NCI-H128 (cell line): ENCODE measurements around the gene HDAC7.

Experiments
- DNase-seq: peaks from one replicate; lab custom pipeline; 2025; ENCODE audit not compliant: unreplicated experiment; lab: John Stamatoyannopoulos, UW

The HDAC7 gene

GRCh38 chr12:47768323-47768811, 51.3 kb downstream of the HDAC7 start:
- DNase-seq: no peak

DNA sequence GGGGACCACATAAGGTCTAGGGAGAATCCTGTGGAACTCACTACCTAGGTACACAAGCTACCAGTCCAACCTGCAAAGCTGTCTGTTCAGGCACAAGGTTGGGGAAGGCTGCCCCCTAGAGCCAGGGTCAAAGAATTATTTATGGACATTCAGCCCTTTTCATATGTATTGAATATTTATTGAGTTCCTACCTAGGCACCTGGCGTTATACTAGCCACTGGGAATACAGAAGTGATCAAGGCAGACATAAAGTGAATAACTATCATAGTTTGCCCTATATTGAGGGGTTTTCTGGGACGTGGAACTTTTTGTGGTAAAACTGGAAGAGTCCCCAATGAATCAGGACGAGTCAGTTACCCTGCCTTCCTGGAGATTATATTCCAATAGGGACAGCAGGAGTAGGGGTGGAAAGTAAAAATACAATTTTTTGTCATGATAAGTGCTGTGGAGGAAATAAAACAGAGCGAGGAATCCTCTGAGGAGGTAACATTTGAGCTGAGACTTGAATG, 52.4 kb downstream of the HDAC7 start:
- no peak for DNase-seq

DNA sequence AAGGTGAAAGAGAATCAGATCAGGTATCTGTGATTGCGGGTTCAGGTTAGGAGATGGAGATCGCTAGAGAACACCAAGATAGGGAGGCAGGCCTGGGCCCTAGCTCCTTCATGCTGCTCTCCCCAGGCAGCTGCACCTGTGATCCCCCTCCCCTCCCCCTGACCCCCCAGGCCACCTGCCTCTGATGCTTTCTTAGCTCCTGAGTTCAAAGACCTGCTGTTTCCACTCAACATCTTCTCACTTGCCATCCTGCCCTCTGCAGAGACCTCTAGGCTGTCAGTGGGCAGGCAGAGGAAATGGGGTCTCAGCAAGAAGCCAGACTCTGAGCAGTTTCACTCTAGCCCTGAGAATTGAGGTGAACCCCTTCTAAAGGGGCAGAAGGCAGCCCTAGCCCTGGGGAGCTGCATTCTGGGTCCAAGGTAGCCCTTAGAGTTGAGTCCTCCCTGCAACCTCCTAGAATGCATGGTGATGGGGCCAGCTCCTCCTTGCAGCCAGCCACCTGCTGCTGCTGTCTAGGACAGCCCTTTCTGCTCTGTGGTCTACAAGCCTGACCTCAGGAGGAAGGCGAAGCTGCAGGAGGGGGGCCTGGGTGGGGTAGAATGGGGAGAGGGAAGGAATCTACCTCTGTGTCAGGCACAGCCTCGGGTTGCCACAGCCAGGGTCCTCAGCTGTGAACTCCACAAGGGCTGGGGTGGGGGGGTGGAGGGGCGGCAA, 53.0 kb downstream of the HDAC7 start:
- no peak for DNase-seq

- DNase-seq: no peak
Observed at GRCh38 chr12:47763481-47764346, 56.0 kb downstream of the HDAC7 start.

- no peak for DNase-seq
Observed at GRCh38 chr12:47762850-47763465, 56.7 kb downstream of the HDAC7 start.

GRCh38 chr12:47758834-47759690, 60.6 kb downstream of the HDAC7 start, which contains the start of gene RAPGEF3:
Gene RAPGEF3 (minus strand): TSS chr12:47758880. CDS start chr12:47758556, 324 bp downstream.
- DNase-seq: peak; percentile 18

GRCh38 chr12:47758584-47758833, 61.2 kb downstream of the HDAC7 start:
- no peak for DNase-seq

GRCh38 chr12:47757840-47758583, 61.7 kb downstream of the HDAC7 start:
- DNase-seq: no peak

DNA sequence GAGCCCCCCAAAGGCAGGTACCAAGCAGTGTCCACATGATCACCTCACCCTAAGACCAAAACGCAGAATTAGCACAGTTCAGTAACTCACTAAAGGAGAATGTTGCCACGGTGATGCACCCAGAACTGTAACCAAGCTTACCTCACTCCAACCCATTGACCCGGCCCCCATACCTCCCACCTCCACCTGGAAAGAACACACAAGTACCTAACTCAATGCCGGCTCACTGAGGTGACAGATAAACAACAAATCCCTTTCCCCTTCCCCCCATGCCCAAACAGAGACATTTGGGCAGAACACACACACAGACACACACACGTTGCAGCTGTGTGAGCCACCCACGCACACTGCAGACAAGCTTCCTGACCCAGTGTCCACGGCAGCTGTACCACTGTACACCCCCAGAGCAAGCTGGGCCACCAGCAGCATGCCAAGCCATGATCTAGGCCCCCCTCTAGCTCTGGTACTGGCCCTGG, 62.3 kb downstream of the HDAC7 start:
- DNase-seq: no peak

DNA sequence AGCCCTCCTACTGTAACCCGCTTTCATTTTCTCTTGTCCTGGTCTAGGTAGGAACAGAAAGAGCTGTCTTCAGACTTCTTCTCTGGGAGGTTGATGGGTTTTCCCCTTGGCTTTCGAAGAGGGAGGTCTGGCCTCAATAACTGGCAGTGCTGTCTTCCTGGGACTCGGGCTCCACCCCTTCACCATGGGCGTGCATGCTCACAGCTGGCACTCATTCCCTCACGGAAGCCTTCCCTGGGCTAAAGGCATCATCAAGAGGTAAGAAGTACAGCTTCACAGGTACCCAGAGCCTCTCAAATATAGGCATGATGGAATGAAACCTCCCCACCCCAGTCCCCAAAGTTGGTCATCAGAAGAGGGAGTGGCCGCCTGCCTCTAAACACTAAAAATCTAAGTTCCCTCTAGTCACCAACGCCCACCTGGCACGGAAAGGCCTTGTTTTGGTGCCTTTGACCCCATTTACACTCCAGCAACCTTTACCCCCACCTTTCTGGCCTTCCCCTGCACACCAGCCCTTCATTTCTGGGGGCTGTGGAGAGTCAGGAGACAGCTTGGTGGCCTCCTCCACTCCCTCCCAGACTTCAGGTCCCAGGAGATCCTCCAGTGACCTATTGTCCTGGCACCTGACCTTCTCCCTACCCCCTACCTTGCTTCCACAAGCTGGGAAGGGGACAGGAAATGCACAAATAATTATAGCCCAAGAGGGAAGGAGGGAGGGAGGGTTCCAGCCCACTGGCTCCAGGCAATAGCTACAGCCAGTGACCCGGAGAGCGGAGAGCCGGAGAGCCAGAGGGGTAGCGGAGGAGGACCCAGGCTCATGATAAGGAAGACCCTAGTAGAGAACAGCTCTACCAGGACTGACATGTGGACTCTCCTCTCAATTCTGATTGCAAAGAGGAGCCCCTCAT, 63.8 kb downstream of the HDAC7 start:
- no peak for DNase-seq

DNA sequence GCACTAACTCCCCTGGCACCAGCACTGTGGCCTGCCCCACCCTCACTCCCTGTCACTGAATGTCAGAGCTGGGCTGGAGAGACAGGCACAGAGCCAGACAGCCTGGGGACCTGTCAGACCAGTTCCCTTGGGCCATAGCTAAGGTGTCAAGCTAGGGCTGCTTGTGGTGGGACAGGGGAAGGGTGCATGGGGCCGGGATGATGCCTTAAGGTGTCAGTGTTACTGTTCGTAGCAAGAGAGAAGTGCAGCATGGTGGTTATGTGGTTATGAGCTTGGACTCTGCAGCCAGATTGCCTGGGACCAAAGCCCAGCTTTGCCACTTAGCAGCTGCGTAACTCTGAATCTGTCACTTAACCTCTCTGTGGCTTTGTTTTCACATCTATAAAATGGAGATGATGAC, 64.8 kb downstream of the HDAC7 start:
- DNase-seq: no peak

GRCh38 chr12:47754126-47754525, 65.6 kb downstream of the HDAC7 start:
- DNase-seq: no peak

DNA sequence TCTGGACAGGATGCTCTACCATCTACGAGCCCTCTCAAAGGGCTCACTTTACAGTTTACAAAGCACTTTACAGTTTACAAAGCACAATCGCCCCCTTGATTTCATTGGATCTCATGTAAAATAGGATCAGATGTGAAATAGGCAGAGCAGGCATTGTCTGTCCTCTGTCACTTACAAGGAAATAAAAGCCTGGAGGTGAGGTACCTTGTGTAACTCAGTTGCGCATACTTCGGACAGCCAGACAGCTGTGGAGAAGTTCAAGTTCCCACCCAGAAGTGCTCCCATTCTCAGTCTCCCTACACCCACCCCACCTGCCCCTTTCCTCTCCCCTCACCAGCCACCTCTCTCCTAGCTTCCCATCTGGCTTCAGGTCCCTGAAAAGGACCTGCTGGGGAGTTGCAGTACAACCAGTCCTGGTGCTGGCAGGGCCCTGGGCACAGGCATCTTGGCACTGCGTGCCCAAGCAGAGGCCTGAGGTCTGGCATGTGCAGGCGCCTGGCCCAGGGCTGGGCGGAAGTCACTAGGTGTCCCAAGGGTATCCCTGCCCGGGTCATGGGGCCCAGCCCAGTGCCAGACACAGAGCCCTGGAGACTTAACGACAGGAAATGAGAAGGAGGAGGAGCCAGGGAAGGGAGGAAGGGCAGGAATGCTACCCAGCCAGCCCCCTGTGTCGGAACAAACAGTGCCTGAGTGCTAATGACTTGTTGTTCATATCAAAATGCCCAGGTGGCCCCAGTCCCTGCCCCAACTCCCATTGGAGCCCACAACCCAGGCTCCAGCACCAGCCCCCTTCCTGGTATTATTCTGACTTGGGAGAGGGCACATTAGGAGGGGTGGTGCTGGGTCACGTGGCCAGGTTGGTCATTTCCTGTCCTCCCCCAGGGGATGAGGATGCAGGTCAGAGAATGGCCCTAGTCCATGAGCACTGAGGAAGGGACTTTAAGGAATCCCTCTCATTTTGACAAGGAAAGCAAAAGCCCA, 66.4 kb downstream of the HDAC7 start:
- no peak for DNase-seq

DNA sequence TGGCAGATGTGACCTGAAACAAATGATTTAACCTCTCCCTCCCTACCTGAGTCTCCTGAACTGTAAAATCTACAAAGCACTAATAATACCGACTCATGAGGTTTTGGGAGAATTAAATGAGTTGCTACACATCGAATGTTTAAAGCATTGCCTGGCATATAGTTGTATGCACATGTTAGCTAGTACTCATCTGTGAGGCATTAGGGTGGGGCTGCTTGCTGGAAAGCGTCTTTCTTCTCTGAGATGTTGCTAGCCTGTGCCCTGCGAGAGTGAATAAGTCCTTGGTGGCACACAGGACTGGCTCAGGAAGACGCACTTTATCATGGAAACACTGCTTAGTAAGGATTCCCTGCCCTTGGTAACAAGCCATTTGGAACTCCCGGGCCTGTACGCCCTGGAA, 67.2 kb downstream of the HDAC7 start:
- no peak for DNase-seq

DNA sequence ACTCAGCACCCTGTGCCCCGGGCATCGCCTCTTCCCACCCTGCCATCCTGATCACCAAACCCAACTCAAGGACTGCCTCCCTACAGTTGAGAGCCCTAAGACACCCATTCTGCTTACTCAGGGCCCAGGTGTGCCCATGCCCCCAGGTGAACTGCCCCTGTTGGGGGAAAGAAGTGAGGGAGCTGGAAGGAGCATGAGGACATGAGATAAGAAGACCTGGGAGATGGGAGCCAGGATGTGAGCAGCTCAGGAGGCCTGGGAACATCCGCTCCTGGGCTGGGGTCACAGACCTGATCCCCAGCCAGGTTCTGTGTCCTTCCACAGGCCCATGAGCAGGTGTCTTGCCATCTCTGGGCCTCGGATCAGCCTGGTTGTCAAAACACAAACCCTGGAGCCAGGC, 67.6 kb downstream of the HDAC7 start:
- no peak for DNase-seq

DNA sequence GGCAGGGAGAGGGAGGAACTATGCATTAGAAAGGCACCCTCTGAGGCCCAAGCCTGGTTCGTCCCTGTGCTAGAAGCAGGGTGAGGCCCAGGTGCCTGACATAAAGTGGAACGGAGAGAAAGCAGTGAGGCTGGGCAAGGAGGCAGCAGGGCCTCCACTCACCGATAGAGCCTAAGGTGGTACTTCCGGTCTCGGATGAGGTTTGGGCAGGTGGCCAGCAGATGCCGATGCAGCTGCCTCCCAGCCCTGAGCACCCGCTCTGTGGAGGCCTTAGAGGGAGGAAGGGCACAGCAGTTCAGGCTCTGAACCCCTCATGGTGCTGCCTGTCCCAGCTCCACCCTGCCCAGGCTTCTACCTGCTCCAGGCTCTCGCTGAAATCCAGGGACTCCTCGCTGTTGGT, 68.1 kb downstream of the HDAC7 start:
- no peak for DNase-seq

DNA sequence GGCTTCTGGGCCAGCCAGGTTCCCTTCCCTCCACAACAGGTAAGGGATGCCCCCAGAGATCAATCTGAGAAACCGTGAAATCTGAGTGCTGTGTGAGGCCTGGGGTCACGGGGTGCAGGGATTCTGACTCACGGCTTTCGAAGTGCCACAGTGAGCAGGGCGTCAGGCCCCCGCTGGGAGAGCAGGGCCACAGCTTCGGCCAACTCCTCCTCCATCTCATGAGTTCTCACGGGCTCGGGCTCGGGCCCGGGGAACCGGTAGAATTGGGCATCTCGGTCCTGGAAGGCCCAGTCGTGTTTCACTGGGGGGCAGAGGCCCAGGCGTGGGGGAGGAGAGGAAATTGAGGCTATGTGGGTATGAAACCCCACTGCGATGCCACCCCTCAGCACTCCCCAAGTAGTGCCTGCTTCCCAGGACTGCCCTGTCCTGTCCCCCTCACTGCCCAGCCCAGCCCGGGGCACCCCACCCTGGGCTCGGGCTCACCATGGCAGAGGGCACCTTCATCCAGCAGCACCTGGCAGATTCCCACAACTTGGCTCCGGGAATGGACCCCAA, 68.7 kb downstream of the HDAC7 start:
- no peak for DNase-seq
